Keratinocyte (primary cell): ENCODE results near the gene TEX261. TPM values are rescaled to one million over a fixed set of nuclear protein-coding genes. Genes with fewer than 3 reads are reported as not detected.

Source experiments
- DNase-seq: peaks from one replicate; pipeline ENCODE4 v3.0.0-alpha.2; 2011; ENCODE audit warnings: low read depth, missing footprints, low spot score
- FAIRE-seq: peaks from 2 replicates; lab custom pipeline; 2011; peaks lifted over from hg19 to GRCh38; lab: Jason Lieb, UNC
- H2AFZ ChIP-seq: 2 replicates; pipeline ENCODE4 v1.6.0; 2012; ENCODE audit warnings: low read length, control low read depth, inconsistent platforms; ENCODE audit not compliant: control insufficient read depth
- H3K27ac ChIP-seq: 2 replicates; pipeline ENCODE4 v1.5.1; 2011; ENCODE audit warnings: low read length; ENCODE audit not compliant: control insufficient read depth, insufficient read depth
- H3K27me3 ChIP-seq: 3 replicates; pipeline ENCODE4 v1.6.0; 2011; ENCODE audit warnings: low read length; ENCODE audit not compliant: control insufficient read depth, insufficient read depth; ENCODE audit errors: extremely low read depth
- H3K36me3 ChIP-seq, 2 experiments: 2 replicates in 1 of 2; 3 replicates in 1 of 2; pipeline ENCODE4 v1.5.1; 2011; ENCODE audit warnings: low read length in 2 of 2, mild to moderate bottlenecking in 1 of 2; ENCODE audit not compliant: control insufficient read depth in 2 of 2, insufficient read depth in 2 of 2; ENCODE audit errors: extremely low read depth in 1 of 2
- H3K4me1 ChIP-seq: 3 replicates; pipeline ENCODE4 v1.5.1; 2011; ENCODE audit warnings: low read length; ENCODE audit not compliant: control insufficient read depth, insufficient read depth; ENCODE audit errors: extremely low read depth
- H3K4me2 ChIP-seq: 3 replicates; pipeline ENCODE4 v1.6.0; 2011; ENCODE audit warnings: low read depth, low read length; ENCODE audit not compliant: control insufficient read depth, insufficient read depth; ENCODE audit errors: extremely low read depth
- H3K4me3 ChIP-seq, 3 experiments: fragments of 200-600 bp in 1 of 3; sonication (generic) in 1 of 3; 2 replicates in 2 of 3; 3 replicates in 1 of 3; pipeline ENCODE4 v1.5.1; 2011 to 2016; ENCODE audit warnings: low read length in 3 of 3, mild to moderate bottlenecking in 3 of 3, control low read depth in 2 of 3, inconsistent platforms in 1 of 3, low read depth in 1 of 3, mixed read lengths in 1 of 3, mixed run types in 1 of 3, moderate library complexity in 1 of 3; ENCODE audit not compliant: control insufficient read depth in 2 of 3, insufficient read depth in 2 of 3; ENCODE audit errors: extremely low read depth in 1 of 3
- H3K79me2 ChIP-seq: 2 replicates; pipeline ENCODE4 v1.6.0; 2012; ENCODE audit warnings: low read length; ENCODE audit not compliant: control insufficient read depth, insufficient read depth
- H3K9ac ChIP-seq: 3 replicates; pipeline ENCODE4 v1.6.0; 2011; ENCODE audit warnings: low read length; ENCODE audit not compliant: control insufficient read depth, insufficient read depth; ENCODE audit errors: extremely low read depth
- H3K9me1 ChIP-seq: 3 replicates; pipeline ENCODE4 v1.6.0; 2011; ENCODE audit warnings: low read length; ENCODE audit not compliant: control insufficient read depth, insufficient read depth; ENCODE audit errors: extremely low read depth
- H3K9me3 ChIP-seq: 2 replicates; pipeline ENCODE4 v1.5.1; 2012; ENCODE audit warnings: low read depth, low read length; ENCODE audit not compliant: control insufficient read depth
- H4K20me1 ChIP-seq: 3 replicates; pipeline ENCODE4 v1.6.0; 2011; ENCODE audit warnings: low read length; ENCODE audit not compliant: control insufficient read depth, insufficient read depth; ENCODE audit errors: extremely low read depth
- EZH2 ChIP-seq: IDR thresholded peaks from one replicate; pipeline ENCODE4 v1.6.1; 2012; ENCODE audit warnings: inconsistent platforms, mild to moderate bottlenecking, low read length, moderate library complexity
- dilution Hi-C: fragments of 300-500 bp; cut with MboI; formaldehyde crosslinking; loops from one replicate; pipeline ENCODE4 v1.7.0; 2020; ENCODE audit warnings: low sequenced_read_pairs; ENCODE audit not compliant: extremely low pct_ligation_motif_present
- polyA plus RNA-seq, 5 experiments: library from polyadenylated mRNA; depleted of rRNA in 3 of 5; stranded (reverse) in 3 of 5; stranded (forward) in 1 of 5; unstranded in 1 of 5; fragments of >200 nt; gene quantifications; 1 replicate in 1 of 5; 2 replicates in 3 of 5; 3 replicates in 1 of 5; pipeline versions ENCODE4 v1.2.1 to v1.2.3, GENCODE V29; 2011 to 2012; ENCODE audit warnings: missing spikeins in 2 of 5, low read depth in 1 of 5, low replicate concordance in 1 of 5
- TF ChIP-seq, protein P1 (sequence below), 3 experiments: IDR thresholded peaks in 1 of 3; conservative IDR thresholded peaks in 1 of 3; optimal IDR thresholded peaks in 1 of 3; 2 replicates in 2 of 3; 3 replicates in 1 of 3; pipeline versions ENCODE3 to v1.5.1; 2011; ENCODE audit warnings: low read length in 3 of 3, mild to moderate bottlenecking in 3 of 3, moderate library complexity in 2 of 3, control low read depth in 1 of 3, inconsistent platforms in 1 of 3; ENCODE audit not compliant: insufficient read depth in 2 of 3; ENCODE audit errors: extremely low read depth in 1 of 3

Gene TEX261
- polyA plus RNA-seq, 1 donor (not counting 4 experiments of a cell fraction or from before 2014, with no cell fraction given): 78.8 TPM

DNA sequence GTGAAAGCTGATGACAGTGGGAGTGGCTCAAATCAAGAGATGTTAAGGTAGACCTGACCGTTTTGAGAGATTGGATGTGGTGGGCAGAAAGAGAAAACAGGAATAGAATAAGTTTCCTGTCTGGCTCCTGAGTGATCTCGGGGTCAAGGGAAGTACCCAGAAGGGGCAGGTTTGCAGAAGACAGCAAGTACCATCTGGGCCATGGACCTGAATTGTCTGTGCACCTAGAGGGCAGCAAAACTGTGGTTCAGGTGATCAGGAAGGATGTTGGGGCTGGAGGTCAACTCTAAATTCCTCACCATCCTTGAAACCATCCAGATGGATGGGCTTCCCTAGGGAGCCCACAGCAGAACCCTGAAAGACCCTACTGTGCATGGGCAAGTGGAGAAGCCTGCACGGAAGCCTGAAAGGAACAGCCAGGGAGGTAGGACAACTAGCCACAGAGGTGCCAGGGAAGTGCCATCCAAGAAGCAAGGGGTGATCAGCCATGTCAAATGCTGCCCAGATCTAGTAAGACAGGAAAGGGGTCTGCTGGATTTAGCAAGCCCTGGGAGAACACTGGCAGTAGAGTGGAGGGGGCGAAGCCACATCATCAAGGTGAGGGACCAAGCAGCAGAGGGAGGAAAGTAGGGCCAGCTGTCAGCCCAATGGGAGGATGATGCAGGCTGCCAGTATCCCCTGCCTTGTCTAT lies 8.0 kb downstream of the TEX261 start:
- no peak for FAIRE-seq
- no peak overlapping the region for H3K4me2 ChIP-seq
- dilution Hi-C loops: no loop called here
- no peaks in the 10 kb centered on the region for H3K4me1 ChIP-seq
- no peak overlapping the region for H3K27ac ChIP-seq
- no peak overlapping the region for H2AFZ ChIP-seq
- no peaks in the 10 kb centered on the region for H3K27me3 ChIP-seq
- H3K9me3 ChIP-seq: no peaks in the 10 kb centered on the region
- no peaks in the 10 kb centered on the region for H3K9me1 ChIP-seq
- H3K79me2 ChIP-seq: peaks cover 2% of the 10 kb centered on the region
- no peak for TF ChIP-seq EZH2
- H3K9ac ChIP-seq: no peak overlapping the region
- no peak for DNase-seq
- peaks cover 26 to 39% of the 10 kb centered on the region in 2 experiments for H3K36me3 ChIP-seq
- H4K20me1 ChIP-seq: no peaks in the 10 kb centered on the region
- no peak overlapping the region for H3K4me3 ChIP-seq

GRCh38 chr2:70985956-70986355 lies 8.7 kb downstream of the TEX261 start:
- no peaks in the 10 kb centered on the region for H3K4me1 ChIP-seq
- dilution Hi-C loops: no loop called here
- H3K9ac ChIP-seq: no peak overlapping the region
- H2AFZ ChIP-seq: no peak overlapping the region
- no peaks in the 10 kb centered on the region for H3K27me3 ChIP-seq
- DNase-seq: no peak
- no peak overlapping the region for H3K27ac ChIP-seq
- TF ChIP-seq, protein P1, sequence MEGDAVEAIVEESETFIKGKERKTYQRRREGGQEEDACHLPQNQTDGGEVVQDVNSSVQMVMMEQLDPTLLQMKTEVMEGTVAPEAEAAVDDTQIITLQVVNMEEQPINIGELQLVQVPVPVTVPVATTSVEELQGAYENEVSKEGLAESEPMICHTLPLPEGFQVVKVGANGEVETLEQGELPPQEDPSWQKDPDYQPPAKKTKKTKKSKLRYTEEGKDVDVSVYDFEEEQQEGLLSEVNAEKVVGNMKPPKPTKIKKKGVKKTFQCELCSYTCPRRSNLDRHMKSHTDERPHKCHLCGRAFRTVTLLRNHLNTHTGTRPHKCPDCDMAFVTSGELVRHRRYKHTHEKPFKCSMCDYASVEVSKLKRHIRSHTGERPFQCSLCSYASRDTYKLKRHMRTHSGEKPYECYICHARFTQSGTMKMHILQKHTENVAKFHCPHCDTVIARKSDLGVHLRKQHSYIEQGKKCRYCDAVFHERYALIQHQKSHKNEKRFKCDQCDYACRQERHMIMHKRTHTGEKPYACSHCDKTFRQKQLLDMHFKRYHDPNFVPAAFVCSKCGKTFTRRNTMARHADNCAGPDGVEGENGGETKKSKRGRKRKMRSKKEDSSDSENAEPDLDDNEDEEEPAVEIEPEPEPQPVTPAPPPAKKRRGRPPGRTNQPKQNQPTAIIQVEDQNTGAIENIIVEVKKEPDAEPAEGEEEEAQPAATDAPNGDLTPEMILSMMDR (optimal IDR thresholded peaks at IDR 0.05 in 1 of 3, IDR thresholded peaks at IDR 0.05 in 1 of 3, conservative IDR thresholded peaks at IDR 0.05 in 1 of 3; ENCODE audit: extremely low read depth in 1 of 3, insufficient read depth in 2 of 3, low read length in 3 of 3): no peak
- TF ChIP-seq EZH2: no peak
- H3K4me2 ChIP-seq: no peak overlapping the region
- H3K9me3 ChIP-seq: no peaks in the 10 kb centered on the region
- H3K4me3 ChIP-seq: no peak overlapping the region
- H3K79me2 ChIP-seq: no peaks in the 10 kb centered on the region
- no peak for FAIRE-seq
- no peaks in the 10 kb centered on the region for H4K20me1 ChIP-seq
- no peaks in the 10 kb centered on the region for H3K9me1 ChIP-seq
- H3K36me3 ChIP-seq: peaks cover 20 to 37% of the 10 kb centered on the region in 2 experiments

GRCh38 chr2:70985283-70985688 lies 9.4 kb downstream of the TEX261 start:
- FAIRE-seq: no peak
- H3K4me3 ChIP-seq: no peak overlapping the region
- no peaks in the 10 kb centered on the region for H3K79me2 ChIP-seq
- dilution Hi-C loops: no loop called here
- TF ChIP-seq, protein P1 (optimal IDR thresholded peaks at IDR 0.05 in 1 of 3, IDR thresholded peaks at IDR 0.05 in 1 of 3, conservative IDR thresholded peaks at IDR 0.05 in 1 of 3; ENCODE audit: extremely low read depth in 1 of 3, insufficient read depth in 2 of 3, low read length in 3 of 3): no peak
- TF ChIP-seq EZH2: no peak
- no peak for DNase-seq
- H3K9ac ChIP-seq: no peak overlapping the region
- H3K4me2 ChIP-seq: no peak overlapping the region
- H3K36me3 ChIP-seq: peaks cover 16 to 37% of the 10 kb centered on the region in 2 experiments
- no peaks in the 10 kb centered on the region for H3K4me1 ChIP-seq
- no peaks in the 10 kb centered on the region for H3K9me3 ChIP-seq
- no peak overlapping the region for H2AFZ ChIP-seq
- H3K27me3 ChIP-seq: no peaks in the 10 kb centered on the region
- no peaks in the 10 kb centered on the region for H4K20me1 ChIP-seq
- H3K27ac ChIP-seq: no peak overlapping the region
- no peaks in the 10 kb centered on the region for H3K9me1 ChIP-seq
